ENCODE data around the gene SHROOM1. TPM values are rescaled to one million over a fixed set of nuclear protein-coding genes. Genes with fewer than 3 reads are reported as not detected.

The SHROOM1 gene
- total and polyA plus RNA-seq, 9 of the 15 experiments (the other 6 are each of a cell fraction or from before 2014, with no cell fraction given): 0.44 to 26.5 (median 11.9) TPM

DNA sequence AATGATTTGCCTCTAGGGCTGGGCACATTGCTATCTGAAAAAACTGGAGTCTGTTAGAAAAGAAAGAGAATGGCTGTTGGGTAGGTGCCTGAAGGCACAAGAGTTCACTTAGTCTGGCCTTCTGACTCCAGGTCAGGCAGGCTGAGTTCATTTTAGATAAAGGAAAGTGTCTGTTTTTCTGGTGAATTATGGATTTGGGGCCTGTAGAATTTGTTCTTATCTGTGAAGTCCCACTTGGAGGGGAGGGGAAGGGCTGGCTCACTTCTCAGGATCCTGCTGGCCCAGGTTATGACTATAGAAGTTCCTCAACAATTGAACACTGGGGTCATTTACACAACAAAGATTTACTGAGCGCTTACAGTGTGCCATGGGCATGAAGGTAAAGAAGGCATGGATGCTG is 41.9 kb downstream of the SHROOM1 start (continued):
- TF ChIP-seq, protein P1, sequence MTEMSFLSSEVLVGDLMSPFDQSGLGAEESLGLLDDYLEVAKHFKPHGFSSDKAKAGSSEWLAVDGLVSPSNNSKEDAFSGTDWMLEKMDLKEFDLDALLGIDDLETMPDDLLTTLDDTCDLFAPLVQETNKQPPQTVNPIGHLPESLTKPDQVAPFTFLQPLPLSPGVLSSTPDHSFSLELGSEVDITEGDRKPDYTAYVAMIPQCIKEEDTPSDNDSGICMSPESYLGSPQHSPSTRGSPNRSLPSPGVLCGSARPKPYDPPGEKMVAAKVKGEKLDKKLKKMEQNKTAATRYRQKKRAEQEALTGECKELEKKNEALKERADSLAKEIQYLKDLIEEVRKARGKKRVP (CRISPR knock-in tag; IDR thresholded peaks at IDR 0.05): no peak
- TF ChIP-seq SP1 (CRISPR knock-in tag; IDR thresholded peaks at IDR 0.05) (0 out of 2 replicates have a peak, but pooled peaks have one; percentile 11), KAT8 (IDR thresholded peaks at IDR 0.05; ENCODE audit: low read depth) (no peak), DPF2 (IDR thresholded peaks at IDR 0.05) (peak; percentile 82), RBM39 (optimal IDR thresholded peaks at IDR 0.05; ENCODE audit: low read depth, low read length) (no peak), NCOA2 (IDR thresholded peaks at IDR 0.05; ENCODE audit: partially characterized antibody in 2 of 2) (no peak), PHF21A (IDR thresholded peaks at IDR 0.05; ENCODE audit: borderline replicate concordance, low read depth) (peak; percentile 60; the same call in 1 of the 2 replicates), FOXP1 (CRISPR knock-in tag; IDR thresholded peaks at IDR 0.05) (no peak), FOXA1 (IDR thresholded peaks at IDR 0.05; ENCODE audit: borderline replicate concordance) (0 out of 2 replicates have a peak, but pooled peaks have one; percentile 23), ZNF263 (CRISPR knock-in tag; IDR thresholded peaks at IDR 0.05; ENCODE audit: borderline replicate concordance) (0 out of 2 replicates have a peak, but pooled peaks have one; percentile 4), ZC3H4 (CRISPR knock-in tag; IDR thresholded peaks at IDR 0.05; ENCODE audit: borderline replicate concordance) (no peak), RCOR1 (IDR thresholded peaks at IDR 0.05; ENCODE audit: borderline replicate concordance in 1 of 2, low read depth in 2 of 2, low read length in 2 of 2) (peak in 1 of 2 experiments; percentile 75; a peak in 1 of 4 replicates), GATAD2A (IDR thresholded peaks at IDR 0.05) (peak; percentile 88), DNMT1 (IDR thresholded peaks at IDR 0.05) (no peak), NR2F6 (CRISPR knock-in tag; IDR thresholded peaks at IDR 0.05) (no peak), KDM1A (IDR thresholded peaks at IDR 0.05) (peak in 1 of 2 experiments; percentile 44; a peak in 1 of 4 replicates)
- TF ChIP-seq, protein P2, sequence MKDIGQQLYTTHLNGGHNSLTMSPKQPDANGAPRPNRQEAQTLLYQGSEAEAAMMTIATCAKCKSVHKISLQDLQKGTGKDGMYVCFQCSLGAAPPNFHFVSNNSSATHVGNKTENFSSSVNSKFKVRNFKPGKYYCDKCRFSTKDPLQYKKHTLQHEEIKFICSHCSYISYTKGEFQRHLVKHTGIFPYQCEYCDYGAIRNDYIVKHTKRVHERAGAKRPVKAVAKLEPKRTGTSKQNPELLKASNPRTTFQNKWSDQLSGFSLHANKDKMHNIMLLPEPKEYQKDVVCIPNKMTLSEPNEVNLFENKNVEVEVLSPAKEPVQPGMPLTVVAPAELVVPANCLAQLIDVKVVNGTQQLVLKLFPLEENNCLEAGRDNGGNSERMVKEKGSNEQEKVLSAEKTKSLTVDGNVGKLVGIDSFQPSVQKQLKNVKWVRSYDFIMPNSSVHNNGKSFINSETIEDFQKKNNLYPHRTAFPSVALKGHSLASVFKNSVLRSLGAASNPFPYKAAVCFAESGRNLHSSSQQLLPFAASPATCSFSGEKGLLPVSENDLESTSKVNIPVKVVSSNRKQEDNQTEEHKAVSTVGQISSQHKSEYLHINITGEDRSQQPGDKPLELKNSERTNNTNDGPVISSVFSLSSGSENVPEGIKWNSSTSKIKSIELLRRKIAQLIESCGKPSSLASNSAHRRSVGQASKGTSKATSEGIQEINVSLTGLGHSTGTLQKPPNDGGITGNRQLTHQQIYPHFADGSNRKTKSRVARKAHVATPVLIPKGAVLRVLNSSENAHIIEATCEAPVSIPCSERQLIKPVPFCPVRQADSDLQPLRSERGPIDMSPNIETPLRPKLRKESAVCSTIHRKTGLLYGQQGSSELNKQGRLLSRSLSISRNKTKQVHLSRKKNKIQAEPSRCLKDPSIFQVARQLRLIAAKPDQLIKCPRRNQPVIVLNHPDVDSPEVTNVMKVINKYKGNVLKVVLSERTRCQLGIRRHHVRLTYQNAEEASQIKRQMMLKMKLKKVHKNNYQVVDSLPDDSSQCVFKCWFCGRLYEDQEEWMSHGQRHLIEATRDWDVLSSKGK (CRISPR knock-in tag; IDR thresholded peaks at IDR 0.05): no peak
- TF ChIP-seq, protein P3, sequence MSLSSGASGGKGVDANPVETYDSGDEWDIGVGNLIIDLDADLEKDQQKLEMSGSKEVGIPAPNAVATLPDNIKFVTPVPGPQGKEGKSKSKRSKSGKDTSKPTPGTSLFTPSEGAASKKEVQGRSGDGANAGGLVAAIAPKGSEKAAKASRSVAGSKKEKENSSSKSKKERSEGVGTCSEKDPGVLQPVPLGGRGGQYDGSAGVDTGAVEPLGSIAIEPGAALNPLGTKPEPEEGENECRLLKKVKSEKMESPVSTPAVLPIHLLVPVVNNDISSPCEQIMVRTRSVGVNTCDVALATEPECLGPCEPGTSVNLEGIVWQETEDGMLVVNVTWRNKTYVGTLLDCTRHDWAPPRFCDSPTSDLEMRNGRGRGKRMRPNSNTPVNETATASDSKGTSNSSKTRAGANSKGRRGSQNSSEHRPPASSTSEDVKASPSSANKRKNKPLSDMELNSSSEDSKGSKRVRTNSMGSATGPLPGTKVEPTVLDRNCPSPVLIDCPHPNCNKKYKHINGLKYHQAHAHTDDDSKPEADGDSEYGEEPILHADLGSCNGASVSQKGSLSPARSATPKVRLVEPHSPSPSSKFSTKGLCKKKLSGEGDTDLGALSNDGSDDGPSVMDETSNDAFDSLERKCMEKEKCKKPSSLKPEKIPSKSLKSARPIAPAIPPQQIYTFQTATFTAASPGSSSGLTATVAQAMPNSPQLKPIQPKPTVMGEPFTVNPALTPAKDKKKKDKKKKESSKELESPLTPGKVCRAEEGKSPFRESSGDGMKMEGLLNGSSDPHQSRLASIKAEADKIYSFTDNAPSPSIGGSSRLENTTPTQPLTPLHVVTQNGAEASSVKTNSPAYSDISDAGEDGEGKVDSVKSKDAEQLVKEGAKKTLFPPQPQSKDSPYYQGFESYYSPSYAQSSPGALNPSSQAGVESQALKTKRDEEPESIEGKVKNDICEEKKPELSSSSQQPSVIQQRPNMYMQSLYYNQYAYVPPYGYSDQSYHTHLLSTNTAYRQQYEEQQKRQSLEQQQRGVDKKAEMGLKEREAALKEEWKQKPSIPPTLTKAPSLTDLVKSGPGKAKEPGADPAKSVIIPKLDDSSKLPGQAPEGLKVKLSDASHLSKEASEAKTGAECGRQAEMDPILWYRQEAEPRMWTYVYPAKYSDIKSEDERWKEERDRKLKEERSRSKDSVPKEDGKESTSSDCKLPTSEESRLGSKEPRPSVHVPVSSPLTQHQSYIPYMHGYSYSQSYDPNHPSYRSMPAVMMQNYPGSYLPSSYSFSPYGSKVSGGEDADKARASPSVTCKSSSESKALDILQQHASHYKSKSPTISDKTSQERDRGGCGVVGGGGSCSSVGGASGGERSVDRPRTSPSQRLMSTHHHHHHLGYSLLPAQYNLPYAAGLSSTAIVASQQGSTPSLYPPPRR (CRISPR knock-in tag; IDR thresholded peaks at IDR 0.05; ENCODE audit: borderline replicate concordance): no peak
- TF ChIP-seq, protein P4, sequence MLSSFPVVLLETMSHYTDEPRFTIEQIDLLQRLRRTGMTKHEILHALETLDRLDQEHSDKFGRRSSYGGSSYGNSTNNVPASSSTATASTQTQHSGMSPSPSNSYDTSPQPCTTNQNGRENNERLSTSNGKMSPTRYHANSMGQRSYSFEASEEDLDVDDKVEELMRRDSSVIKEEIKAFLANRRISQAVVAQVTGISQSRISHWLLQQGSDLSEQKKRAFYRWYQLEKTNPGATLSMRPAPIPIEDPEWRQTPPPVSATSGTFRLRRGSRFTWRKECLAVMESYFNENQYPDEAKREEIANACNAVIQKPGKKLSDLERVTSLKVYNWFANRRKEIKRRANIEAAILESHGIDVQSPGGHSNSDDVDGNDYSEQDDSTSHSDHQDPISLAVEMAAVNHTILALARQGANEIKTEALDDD (IDR thresholded peaks at IDR 0.05): peak; percentile 66; the same call in 1 of the 2 replicates

Measured in K562 (cell line).